HL-60 (cell line): ENCODE data around the gene PIK3CG.
A peak's percentile ranks its signal among the peaks of the same experiment; 100 is the strongest.

Source experiments
- DNase-seq, 2 experiments: peaks; one replicate each; pipeline ENCODE4 v3.0.0-alpha.2; 2010 to 2020; ENCODE audit warnings: low read depth in 1 of 2, low spot score in 1 of 2
- H3K27ac ChIP-seq: fragments of 250-450 bp; sonication (Bioruptor Pico); replicated peaks from 2 replicates; pipeline ENCODE4 v1.5.1; 2020; ENCODE audit warnings: mild to moderate bottlenecking, moderate library complexity
- H3K27me3 ChIP-seq: fragments of 250-450 bp; sonication (Bioruptor Pico); 2 replicates; pipeline ENCODE4 v1.5.1; 2021; ENCODE audit warnings: mild to moderate bottlenecking, moderate library complexity; ENCODE audit not compliant: insufficient read depth, poor library complexity, severe bottlenecking
- H3K4me3 ChIP-seq: replicated peaks from 2 replicates; pipeline ENCODE4 v1.5.1; 2011; ENCODE audit warnings: mild to moderate bottlenecking, control low read depth, low read length; ENCODE audit not compliant: insufficient read depth
- CTCF ChIP-seq: IDR thresholded peaks from one replicate; pipeline ENCODE4 v1.5.1; 2011; ENCODE audit warnings: low read length, control low read depth, inconsistent platforms; ENCODE audit not compliant: insufficient read depth
- GABPA ChIP-seq: IDR thresholded peaks from 2 replicates; pipeline ENCODE4 v1.6.1; 2012; ENCODE audit warnings: low read depth
- POLR2AphosphoS5 ChIP-seq: IDR thresholded peaks from 2 replicates; pipeline ENCODE4 v1.6.1; 2012; ENCODE audit warnings: low read depth
- REST ChIP-seq: IDR thresholded peaks from 2 replicates; pipeline ENCODE4 v1.6.1; 2012; ENCODE audit warnings: low read depth; ENCODE audit not compliant: insufficient replicate concordance
- SPI1 ChIP-seq: IDR thresholded peaks from 2 replicates; pipeline ENCODE4 v1.6.1; 2012; ENCODE audit warnings: low read depth, mild to moderate bottlenecking, borderline replicate concordance

Gene PIK3CG

GRCh38 chr7:106867641-106868351 is 2.7 kb downstream of the PIK3CG start:
- H3K27ac ChIP-seq: no peak overlapping the region

GRCh38 chr7:106868364-106868763 is 3.3 kb downstream of the PIK3CG start:
- no peak overlapping the region for H3K4me3 ChIP-seq
- TF ChIP-seq POLR2AphosphoS5 (no peak), CTCF (no peak), GABPA (no peak), SPI1 (no peak), REST (no peak)
- H3K27ac ChIP-seq: no peak overlapping the region
- DNase-seq: no peak
- no peaks in the 10 kb centered on the region for H3K27me3 ChIP-seq

More at GRCh38 chr7:106867641-106868351, 2.7 kb downstream of the PIK3CG start:
- TF ChIP-seq REST: no peak
- no peak for TF ChIP-seq SPI1
- no peak for TF ChIP-seq POLR2AphosphoS5
- TF ChIP-seq CTCF: no peak
- Histone ChIP-seq H3K27me3 (no peaks in the 10 kb centered on the region), H3K4me3 (no peak overlapping the region)
- no peak for DNase-seq

- no peaks in the 10 kb centered on the region for H3K27me3 ChIP-seq
- no peak for DNase-seq
- TF ChIP-seq GABPA: no peak
- no peak for TF ChIP-seq SPI1
- TF ChIP-seq CTCF: no peak
- TF ChIP-seq REST: no peak
- TF ChIP-seq POLR2AphosphoS5: no peak
- H3K4me3 ChIP-seq: peak overlapping the region; percentile 9
- peak overlapping the region; percentile 36 for H3K27ac ChIP-seq
Measured at GRCh38 chr7:106869954-106870353, 4.9 kb downstream of the PIK3CG start.
